ENCODE data around the gene CDK5R1.
"Not testable (repeated sequence)": the region's sequence is repeated elsewhere in the genome, so short reads cannot be mapped to it uniquely, and the experiment has no call there.

CDK5R1 gene

DNA sequence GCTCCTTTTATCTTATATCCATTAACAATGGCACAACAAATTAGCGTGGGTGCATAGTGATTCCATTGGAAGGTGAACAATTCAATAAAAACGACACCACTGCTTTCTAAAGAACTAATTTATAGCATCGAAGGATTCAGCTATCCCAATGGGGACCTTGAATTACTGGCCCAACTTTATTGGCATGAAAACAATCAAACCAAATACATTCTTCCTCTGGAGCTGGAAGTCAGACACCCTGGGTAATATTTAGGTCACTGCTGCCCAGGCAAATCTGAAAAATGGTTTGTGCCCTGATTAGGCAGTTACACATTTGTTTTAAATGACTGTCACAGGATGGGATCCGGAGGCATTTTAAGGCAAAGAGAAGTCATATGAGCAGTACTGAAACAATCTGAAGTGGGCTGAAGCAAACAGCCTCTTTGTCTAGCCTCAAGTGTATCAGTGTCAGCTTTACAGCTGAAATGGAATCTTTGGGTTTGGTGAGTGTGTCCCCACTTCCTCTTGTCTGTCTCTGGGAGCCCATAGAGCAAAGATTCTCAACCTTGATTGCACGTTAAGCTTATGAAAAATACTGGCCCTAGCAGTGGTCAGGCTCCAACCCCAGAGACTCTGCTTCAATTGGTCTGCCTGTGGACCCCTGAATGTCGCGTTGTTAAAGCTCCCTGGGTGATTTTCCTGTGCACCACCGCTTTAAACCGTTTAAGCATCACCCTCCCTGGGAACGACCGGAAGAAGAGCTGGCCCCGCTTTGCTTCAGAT, 30.3 kb downstream of the CDK5R1 start:
- no peak for DNase-seq (ENCODE audit: low read depth, low spot score)

DNA sequence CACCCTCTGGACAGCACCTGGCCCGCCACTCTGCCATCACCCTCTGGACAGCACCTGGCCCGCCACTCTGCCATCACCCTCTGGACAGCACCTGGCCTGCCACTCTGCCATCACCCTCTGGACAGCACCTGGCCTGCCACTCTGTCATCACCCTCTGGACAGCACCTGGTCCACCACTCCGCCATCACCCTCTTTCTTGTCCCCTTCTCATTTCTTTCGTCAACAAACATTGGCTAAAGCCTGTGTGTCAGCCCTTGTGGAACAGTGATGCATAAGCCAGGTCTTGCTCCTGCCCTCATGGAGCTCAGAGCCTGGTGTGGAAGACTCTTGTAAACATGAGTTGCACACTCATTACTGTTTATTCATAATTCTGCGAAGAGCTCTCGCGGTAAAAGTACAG, 31.2 kb downstream of the CDK5R1 start:
- no peak for DNase-seq (ENCODE audit: low read depth, low spot score)

DNA sequence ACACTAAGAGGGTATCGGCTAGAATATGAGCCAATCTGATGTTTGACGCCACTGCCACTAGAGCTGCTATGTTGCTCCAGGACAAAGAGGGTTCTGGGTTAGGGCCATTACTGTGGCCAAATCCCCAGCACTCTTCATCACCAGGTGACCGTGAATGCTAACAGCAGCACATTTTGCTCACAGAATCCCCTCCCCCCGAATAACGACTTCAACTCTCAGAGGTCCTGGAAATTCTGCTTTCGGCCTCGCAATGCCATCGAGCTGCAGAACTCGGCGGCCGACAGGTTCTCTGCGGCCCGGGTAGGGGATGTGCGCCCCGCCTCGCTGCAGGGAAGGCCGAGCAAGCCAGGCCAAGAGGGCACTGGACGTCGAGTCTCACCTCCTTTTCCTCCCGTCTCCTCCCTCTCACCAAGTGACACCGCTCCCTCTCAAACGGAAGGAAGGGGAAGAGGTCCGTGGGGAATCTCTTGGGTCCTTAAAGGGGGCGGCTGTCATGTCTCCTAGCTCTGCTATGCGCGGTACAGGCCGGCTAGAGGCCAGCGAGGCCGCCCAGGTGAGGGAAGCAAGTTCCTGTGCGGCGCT, 31.9 kb downstream of the CDK5R1 start:
- DNase-seq (ENCODE audit: low read depth, low spot score) = no peak

DNA sequence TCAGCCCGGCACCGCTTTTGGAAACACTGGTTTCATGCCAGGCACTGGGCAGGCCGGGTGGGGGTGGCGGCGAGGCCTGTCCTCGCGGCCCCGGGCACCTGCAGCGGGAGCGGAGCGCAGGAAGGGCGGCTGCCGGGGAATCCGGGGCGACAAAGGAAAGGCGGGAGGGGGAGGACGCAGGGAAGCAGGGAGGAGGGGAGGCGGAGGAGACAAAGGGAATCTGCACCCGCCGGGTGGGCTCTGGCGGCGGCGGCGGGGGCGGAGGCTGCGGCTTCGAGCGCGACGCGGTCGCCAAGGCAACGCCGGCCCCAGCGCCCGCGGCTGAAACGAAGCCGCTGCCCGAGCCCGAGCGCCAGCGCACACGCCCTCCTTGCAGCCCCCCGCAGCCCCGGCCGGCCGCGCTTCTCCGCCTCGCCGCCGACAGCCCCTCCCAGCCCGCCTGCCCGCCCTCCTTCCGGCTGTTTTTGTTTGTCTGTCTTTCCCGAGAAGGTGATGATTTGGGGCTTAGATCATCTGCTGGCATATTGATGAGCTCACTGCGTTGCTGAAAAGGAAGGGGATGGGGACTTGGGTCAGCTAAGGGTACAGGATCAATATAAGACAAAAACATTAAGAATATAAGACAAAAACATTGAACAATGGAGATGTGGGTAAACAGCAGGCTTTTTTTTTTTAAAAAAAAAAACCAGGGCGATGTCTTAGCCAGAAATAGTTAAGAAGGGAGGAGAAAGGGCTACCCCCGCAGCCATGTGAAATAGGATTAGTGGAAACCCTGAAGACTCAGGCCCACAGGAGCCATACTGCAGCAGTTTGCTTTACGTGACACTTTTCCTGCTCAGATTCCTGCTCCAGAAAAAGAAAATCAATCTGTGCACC, 32.7 kb downstream of the CDK5R1 start:
- no peak for DNase-seq (ENCODE audit: low read depth, low spot score)

DNA sequence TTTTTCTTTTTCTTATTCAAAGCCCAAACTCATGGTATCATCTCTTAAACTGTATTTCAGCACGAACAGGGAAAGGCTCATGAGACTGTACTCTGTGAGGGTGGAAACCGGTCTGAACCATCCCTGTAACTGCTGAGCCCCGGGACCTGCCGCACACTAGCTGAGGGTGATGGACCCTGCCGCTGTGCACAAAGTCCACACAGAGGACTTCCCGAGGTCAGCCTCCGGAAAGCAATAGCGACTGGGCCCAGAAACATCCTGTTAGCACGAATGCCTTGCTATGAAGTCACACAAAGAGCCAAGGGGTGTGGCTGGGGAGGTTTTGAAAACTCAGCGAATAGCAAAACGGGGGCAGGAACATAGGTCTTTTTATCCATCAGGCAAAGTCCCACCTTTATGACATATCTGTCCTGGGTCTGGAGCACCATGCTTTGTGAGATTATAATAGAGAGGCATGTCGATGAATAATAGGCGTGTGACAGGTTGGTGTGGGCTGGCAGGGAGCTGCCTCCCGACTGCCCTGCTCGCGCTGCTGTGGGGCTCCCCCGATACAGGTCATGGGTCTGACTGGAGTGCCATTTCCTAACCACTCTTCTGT, 33.4 kb downstream of the CDK5R1 start:
- DNase-seq (ENCODE audit: low read depth, low spot score) = no peak

DNA sequence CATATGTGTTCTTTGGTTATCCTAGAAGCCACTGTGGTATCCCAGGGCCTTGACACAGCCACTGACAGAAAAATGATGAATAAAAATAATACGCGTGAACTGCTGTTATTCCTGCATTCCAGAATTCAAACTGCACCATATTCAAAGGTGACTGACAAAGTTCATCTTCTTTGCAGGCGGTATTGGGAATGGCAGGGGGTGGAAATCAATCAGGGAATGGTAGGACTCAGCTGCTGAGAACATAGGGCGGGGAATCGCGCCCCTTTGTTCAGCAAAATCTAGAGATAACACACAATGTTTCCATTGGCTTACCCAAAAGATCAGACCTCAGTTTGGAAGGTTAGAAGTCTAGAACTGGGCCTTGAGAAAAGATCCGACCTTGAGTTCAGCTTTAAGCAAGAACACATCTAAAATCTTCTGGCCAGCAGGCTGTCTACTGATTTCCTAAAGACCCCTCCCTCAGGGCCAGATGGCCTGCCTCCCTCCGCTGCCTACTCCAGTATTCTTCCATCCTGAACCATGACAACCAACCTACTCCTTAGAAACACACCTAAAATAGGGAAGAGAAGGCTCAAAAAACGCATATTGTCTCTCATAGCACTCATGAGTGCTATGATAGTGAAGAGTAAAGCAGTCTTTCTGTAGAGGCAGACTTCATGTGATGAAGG, 34.1 kb downstream of the CDK5R1 start:
- DNase-seq (ENCODE audit: low read depth, low spot score) = no peak

DNA sequence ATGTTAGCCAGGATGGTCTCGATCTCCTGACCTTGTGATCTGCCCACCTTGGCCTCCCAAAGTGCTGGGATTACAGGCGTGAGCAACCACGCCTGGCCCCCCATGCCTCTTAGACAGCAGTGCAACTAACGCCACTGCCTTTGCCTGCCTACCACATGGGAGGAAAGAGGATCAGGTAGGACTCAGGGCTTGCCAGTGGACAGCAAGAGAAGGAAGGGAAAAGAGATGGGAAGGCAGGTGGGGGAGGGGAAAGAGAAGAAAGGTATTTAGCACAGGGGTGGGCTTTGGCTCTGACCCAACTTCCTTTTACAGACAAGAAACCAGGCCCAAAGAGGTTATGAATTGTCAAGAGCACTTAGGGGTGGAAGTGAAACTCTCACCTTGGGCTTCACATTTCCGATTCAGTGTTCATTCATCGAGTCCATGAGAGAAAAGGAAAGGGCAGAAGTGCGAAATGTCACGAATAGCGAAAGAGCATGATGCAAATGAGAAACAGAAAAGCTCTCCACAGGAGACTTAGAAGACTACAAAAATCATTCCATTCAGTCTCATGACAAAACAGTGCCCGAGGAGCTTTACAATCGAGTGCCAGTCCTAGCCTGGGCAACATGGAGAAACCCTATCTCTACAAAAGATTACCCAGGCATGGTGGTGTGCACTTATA, 36.4 kb downstream of the CDK5R1 start:
- no peak for DNase-seq (ENCODE audit: low read depth, low spot score)

DNA sequence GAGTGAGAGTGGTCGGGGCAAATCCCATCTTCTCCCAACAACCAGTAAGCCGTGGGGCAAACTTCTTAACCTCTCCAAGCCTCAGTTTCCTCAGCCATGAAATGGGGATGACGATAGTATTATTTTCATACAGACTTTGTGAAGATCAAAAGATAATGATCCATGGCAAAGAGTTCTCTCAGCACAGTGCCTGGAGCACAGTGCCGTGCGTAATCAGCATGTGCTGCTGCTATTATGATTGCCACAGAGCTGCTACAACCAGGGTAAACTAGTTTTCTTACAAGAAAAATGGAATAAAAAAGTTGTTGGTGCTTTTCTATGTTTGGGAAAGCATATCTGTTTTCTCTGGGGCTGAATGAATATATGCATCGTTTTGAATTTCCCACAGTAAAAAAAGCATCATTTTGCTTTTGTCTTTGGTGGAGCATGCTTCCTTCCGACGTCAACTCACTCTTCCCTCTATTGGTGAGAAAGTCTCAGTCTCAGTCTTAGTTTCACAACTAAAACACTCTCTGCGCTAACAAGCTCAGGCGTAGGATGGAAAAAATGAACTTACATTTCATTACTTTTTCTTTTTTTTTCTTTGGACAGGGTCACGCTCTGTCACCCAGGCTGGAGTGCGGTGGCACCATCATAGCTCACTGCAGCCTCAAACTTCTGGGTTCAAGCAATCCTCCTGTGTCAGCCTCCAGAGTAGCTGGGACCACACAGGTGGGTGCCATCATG, 37.2 kb downstream of the CDK5R1 start:
- DNase-seq (ENCODE audit: low read depth, low spot score) = no peak

DNA sequence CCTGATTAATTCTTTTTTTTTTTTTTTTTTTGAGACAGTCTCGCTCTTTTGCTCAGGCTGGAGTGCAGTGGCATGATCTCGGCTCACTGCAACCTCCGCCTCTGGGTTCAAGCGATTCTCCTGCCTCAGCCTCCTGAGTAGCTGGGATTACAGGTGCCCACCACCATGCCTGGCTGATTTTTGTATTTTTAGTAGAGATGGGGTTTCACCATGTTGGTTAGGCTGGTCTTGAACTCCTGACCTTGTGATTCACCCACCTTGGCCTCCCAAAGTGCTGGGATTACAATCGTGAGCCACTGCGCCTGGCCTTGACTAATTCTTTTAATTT, 37.7 kb downstream of the CDK5R1 start:
- not testable (repeated sequence) for DNase-seq (ENCODE audit: low read depth, low spot score)

DNA sequence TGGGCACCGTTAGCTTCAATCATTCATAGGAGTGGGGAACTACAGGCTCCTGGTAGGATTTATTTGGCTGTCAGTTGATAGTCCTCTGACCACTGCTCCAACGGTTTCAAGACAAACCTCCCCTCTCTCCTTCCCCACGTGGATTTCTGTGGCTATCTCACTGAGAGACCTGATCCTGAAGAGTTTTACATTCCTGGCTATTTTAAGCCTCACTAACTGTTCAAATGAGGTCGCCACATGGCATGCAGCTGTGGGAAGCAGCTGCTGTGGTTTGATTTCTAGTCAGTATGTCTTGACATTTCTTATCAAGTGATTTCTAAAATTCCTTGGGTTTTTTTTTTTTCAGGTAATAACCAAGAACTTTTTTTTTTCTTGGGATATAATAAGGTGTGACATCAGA, 38.3 kb downstream of the CDK5R1 start:
- DNase-seq (ENCODE audit: low read depth, low spot score) = no peak

DNA sequence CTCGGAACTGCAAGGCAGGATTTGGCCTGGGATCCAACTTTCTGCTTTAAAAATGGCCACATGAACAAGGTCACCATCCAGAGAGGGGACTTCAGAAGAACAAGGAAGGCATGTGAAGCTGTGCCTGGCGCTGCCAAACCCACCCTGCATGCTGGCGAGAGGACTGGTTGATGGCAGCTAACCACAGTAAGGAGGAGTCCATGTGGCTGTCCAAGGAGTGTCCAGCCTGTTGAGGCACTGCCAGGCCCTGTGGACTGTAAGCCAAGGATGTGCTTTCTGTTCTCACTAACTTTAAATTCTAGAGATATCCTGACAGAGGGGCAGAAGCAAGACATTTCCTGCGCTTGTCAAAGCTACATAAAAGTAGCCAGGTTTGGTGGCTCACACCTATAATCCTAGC, 40.4 kb downstream of the CDK5R1 start:
- no peak for DNase-seq (ENCODE audit: low read depth, low spot score)

DNA sequence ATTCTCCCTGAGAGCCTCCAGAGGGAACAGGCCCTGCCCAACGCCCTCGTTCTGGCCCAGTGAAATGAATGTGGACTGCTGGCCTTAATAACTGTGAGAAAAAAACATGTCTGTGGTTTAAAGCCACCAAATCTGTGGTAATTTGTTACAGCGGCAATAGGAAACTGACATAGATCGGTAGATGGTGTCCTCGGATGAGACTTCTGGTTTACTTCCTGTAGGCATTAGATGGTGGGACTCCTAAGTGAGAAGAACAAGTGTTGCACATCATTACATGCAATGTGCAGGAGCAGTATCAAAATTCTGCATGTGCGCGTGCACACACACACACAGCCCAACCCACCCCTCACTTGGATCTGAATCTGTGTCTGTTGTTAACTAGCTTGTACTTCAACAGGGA, 42.0 kb downstream of the CDK5R1 start:
- DNase-seq (ENCODE audit: low read depth, low spot score) = no peak

DNA sequence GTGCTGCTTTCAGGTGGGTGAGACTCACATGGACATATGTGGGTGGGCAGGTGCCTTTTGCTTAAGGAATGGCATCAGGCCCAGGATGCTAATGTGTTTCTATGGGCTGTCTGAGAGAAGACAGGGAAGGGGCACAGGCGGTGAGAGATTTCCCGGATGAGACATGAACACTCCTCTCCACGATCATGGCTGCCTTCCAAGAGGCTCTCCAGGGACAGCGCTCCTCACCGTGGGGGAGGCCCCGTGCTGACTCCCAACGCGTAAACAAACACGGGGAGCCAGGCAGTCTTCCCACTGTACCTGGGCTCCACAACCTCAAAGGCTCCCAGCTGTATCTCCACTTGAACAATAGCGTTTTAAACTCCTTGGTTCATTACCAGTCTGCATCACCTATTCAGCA, 42.8 kb downstream of the CDK5R1 start:
- DNase-seq (ENCODE audit: low read depth, low spot score) = no peak

DNA sequence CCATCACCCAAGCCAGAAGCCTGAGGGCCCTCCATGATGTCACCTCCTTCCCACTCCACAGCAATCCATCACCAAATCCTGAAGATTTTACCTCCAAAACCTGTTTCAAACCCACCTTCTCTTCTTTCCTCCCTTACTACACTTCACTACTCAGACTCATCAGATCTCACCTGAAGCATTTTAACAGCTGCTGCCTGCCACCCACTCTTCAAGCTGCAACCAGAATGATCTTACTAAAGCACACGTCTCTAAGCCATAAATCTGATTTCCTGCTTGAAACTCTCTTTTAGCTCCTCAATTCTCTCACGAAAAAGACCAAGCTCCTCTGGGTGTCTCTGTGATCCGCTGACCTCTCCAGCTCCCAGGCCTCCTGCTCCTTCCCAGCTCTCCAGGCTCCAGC, 46.5 kb downstream of the CDK5R1 start:
- no peak for DNase-seq (ENCODE audit: low read depth, low spot score)

DNA sequence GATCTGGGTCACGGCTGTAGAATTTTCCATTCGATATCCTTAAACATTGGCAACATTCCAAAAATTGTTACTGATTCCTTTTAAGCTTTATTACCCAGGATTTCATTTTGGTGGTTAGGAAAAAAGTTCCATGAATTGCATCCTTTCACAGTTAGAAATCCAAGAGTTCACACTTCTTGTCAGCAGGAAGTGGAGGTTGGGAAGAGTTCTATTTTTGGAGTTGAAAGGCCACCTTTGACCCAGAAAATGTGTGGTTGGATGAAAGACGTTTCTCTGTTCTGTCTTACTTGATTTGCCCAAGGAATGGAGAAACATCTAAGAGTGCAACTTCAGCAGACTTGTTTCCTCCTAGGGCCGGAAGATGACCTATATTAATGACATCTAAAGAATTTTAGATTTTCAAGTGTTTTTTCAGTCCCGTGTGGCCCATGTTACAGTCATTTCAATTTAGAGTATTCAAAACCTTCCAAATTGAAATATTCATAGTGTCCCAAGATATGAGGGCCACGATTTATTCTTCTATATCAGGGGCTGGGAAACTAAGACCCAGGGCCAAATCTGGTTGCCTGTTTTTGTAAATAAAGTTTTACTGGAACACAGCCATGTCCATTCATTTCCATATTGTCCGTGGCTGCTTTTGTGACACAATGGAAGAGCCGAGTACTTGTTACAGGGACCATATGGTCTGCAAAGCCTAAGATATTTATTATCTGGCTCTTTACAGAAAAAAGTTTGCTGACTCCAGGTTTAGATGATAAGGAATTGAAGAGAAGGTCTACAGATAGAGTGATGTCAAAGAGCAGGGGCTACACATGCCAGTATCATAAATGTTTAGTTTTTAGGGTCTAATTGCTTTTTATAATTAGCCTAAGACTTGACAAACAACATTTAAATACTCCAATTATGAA, 50.2 kb downstream of the CDK5R1 start:
- no peak for DNase-seq (ENCODE audit: low read depth, low spot score)

Measured in brain pericyte (primary cell).